ENCODE data around the gene PDF.

Gene PDF

GRCh38 chr16:69324585-69325253, 5.7 kb downstream of the PDF start:
- ChIA-PET POLR2A (ENCODE audit: low non-redundant PET) (no interaction called here), CTCF (interaction anchor here (0.6 kb wide), 1 partner anchor 204 kb away, joined by 3 read pairs; no protein-coding TSS in a partner anchor)
- TF ChIP-seq, protein P1, sequence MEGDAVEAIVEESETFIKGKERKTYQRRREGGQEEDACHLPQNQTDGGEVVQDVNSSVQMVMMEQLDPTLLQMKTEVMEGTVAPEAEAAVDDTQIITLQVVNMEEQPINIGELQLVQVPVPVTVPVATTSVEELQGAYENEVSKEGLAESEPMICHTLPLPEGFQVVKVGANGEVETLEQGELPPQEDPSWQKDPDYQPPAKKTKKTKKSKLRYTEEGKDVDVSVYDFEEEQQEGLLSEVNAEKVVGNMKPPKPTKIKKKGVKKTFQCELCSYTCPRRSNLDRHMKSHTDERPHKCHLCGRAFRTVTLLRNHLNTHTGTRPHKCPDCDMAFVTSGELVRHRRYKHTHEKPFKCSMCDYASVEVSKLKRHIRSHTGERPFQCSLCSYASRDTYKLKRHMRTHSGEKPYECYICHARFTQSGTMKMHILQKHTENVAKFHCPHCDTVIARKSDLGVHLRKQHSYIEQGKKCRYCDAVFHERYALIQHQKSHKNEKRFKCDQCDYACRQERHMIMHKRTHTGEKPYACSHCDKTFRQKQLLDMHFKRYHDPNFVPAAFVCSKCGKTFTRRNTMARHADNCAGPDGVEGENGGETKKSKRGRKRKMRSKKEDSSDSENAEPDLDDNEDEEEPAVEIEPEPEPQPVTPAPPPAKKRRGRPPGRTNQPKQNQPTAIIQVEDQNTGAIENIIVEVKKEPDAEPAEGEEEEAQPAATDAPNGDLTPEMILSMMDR (conservative IDR thresholded peaks at IDR 0.05; ENCODE audit: low read depth): no peak
- no peak for DNase-seq (ENCODE audit: low spot score)
- H3K27ac ChIP-seq: peak overlapping the region; percentile 56

- peak overlapping the region; percentile 56 for H3K27ac ChIP-seq
- CTCF ChIA-PET: interaction anchor here (0.6 kb wide), 1 partner anchor 204 kb away, joined by 3 read pairs; no protein-coding TSS in a partner anchor
- DNase-seq (ENCODE audit: low spot score): no peak
- TF ChIP-seq, protein P1 (conservative IDR thresholded peaks at IDR 0.05; ENCODE audit: low read depth): no peak
- POLR2A ChIA-PET (ENCODE audit: low non-redundant PET): no interaction called here
Measured at GRCh38 chr16:69324013-69324531, 6.3 kb downstream of the PDF start.

GRCh38 chr16:69323415-69323814, 7.0 kb downstream of the PDF start:
- H3K27ac ChIP-seq: peak overlapping the region; percentile 56
- ChIA-PET CTCF (no interaction called here), POLR2A (ENCODE audit: low non-redundant PET) (no interaction called here)
- no peak for DNase-seq (ENCODE audit: low spot score)
- TF ChIP-seq, protein P1 (conservative IDR thresholded peaks at IDR 0.05; ENCODE audit: low read depth): no peak

DNA sequence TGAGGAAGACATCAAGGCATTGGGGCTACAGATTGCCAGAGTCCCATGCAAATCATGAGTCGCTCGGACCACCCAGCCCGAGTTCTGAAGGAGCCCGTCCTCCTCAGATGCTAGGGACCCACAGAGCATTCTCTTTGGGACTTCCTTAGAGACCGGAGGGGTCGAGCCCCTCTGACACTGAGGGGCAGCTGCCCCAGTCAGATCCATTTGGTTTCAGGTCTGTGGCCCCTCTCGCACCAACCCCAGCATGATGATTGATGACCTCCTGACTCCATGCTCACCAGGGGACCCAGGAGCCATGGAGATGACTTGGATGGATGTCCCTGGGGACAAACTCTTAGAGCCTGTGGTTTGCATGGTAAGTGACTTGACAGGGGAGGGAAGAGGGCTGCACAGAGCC, 8.0 kb downstream of the PDF start:
- ChIA-PET POLR2A (ENCODE audit: low non-redundant PET) (interaction anchor here (0.6 kb wide), 1 partner anchor 112 kb away, joined by 3 read pairs; no protein-coding TSS in a partner anchor), CTCF (interaction anchor here (0.8 kb wide), 1 partner anchor 875 kb away, joined by 3 read pairs; no protein-coding TSS in a partner anchor)
- TF ChIP-seq, protein P1 (conservative IDR thresholded peaks at IDR 0.05; ENCODE audit: low read depth): no peak
- DNase-seq (ENCODE audit: low spot score): no peak
- peak overlapping the region; percentile 56 for H3K27ac ChIP-seq

GRCh38 chr16:69321080-69321479, 9.3 kb downstream of the PDF start:
- DNase-seq (ENCODE audit: low spot score): no peak
- TF ChIP-seq, protein P1 (conservative IDR thresholded peaks at IDR 0.05; ENCODE audit: low read depth): no peak
- CTCF ChIA-PET: interaction anchor here (0.6 to 0.7 kb wide), 3 partner anchors 9 to 1996 kb away, joined by 3 to 6 read pairs (median 3); no protein-coding TSS in a partner anchor
- peak overlapping the region; percentile 43; the same call in 1 of the 2 replicates for H3K27ac ChIP-seq
- POLR2A ChIA-PET (ENCODE audit: low non-redundant PET): no interaction called here

DNA sequence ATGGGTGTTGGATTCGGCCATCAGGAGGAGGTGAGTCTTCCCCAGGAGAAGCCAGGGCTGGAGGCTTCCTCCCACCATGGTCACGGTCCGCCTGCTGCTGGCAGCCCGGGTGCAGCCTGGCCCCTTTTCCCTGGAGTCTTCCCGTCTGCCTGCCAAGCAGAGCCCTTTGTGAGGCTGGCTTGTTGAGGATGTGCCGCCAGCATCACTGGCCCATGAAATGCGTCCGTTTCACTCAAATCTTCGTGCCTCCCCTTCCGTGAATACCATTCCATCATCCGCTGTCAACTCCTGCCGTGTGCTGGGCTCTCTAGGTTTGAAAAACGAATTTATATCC, 9.7 kb downstream of the PDF start:
- TF ChIP-seq, protein P1 (conservative IDR thresholded peaks at IDR 0.05; ENCODE audit: low read depth): no peak
- DNase-seq (ENCODE audit: low spot score): no peak
- peak overlapping the region; percentile 43; the same call in 1 of the 2 replicates for H3K27ac ChIP-seq
- POLR2A ChIA-PET (ENCODE audit: low non-redundant PET): no interaction called here
- CTCF ChIA-PET: interaction anchor here (0.6 to 0.7 kb wide), 3 partner anchors 9 to 1995 kb away, joined by 3 to 6 read pairs (median 3); no protein-coding TSS in a partner anchor
